GM13977 (cell line): ENCODE results near the gene CABLES2.

Experiments
- DNase-seq: peaks from one replicate; pipeline ENCODE4 v3.0.0; 2012; ENCODE audit warnings: low spot score
- CTCF ChIP-seq: IDR thresholded peaks from 2 replicates; pipeline ENCODE4 v1.5.1; 2012; ENCODE audit warnings: mild to moderate bottlenecking, control low read depth; ENCODE audit not compliant: insufficient read depth; ENCODE audit errors: extremely low read depth, missing control alignments
- in situ Hi-C: fragments of 300-500 bp; cut with MboI; formaldehyde crosslinking; loops from one replicate; pipeline ENCODE4 v1.12.0; 2022; ENCODE audit warnings: low sequenced_read_pairs, low pct_unique_long_range_greater_than_20kb, mixed read lengths, inconsistent platforms; ENCODE audit not compliant: unreplicated experiment

CABLES2 gene

GRCh38 chr20:62388839-62389600 is 18.1 kb downstream of the CABLES2 start:
- in situ Hi-C loops: no loop called here
- DNase-seq: no peak

GRCh38 chr20:62387933-62388635 is 19.0 kb downstream of the CABLES2 start:
- DNase-seq: no peak
- in situ Hi-C loops: no loop called here
- no peak for TF ChIP-seq CTCF

More at GRCh38 chr20:62388839-62389600, 18.1 kb downstream of the CABLES2 start:
- TF ChIP-seq CTCF: no peak

- DNase-seq: no peak
- in situ Hi-C loops: no loop called here
- TF ChIP-seq CTCF: no peak
These were observed 19.7 kb downstream of the CABLES2 start for GRCh38 chr20:62387219-62387913.

- in situ Hi-C loops: no loop called here
- no peak for TF ChIP-seq CTCF
- DNase-seq: peak; percentile 97
These were observed 20.5 kb downstream of the CABLES2 start, which contains the start of gene RPS21 for GRCh38 chr20:62386383-62387218. Gene RPS21, plus strand, starts transcription at chr20:62387103. Its CDS starts 236 bp downstream, at chr20:62387339.

GRCh38 chr20:62382306-62383198 is 24.5 kb downstream of the CABLES2 start:
- peak; percentile 86 for DNase-seq
- in situ Hi-C loops: loop anchor here (5.0 kb wide), 1 partner anchor 75 kb away; no protein-coding TSS in a partner anchor
- peak; percentile 98 for TF ChIP-seq CTCF
